Liver (tissue), 3 donors: ENCODE results near the gene GPC3.

ENCODE experiments used
- CTCF ChIP-seq: fragments of 150-350 bp; IDR thresholded peaks from 2 replicates; pipeline ENCODE4 v1.5.1; 2017; ENCODE audit warnings: improper control_type of control experiment, low read depth, low read length; ENCODE audit not compliant: missing input control
- EGR1 ChIP-seq, 2 donors: IDR thresholded peaks; 2 replicates each; pipeline ENCODE4 v1.6.1; 2016 to 2018; ENCODE audit warnings: antibody characterized with exemption in 2 of 2, low read depth in 2 of 2
- GABPA ChIP-seq, 2 donors: IDR thresholded peaks in 1 of 2; conservative IDR thresholded peaks in 1 of 2; 2 replicates each; pipeline ENCODE4 v1.6.1; 2016; ENCODE audit warnings: antibody characterized with exemption in 2 of 2, mild to moderate bottlenecking in 1 of 2, moderate library complexity in 1 of 2
- JUND ChIP-seq, 2 donors: IDR thresholded peaks; 2 replicates each; pipeline ENCODE4 v1.6.1; 2016; ENCODE audit warnings: antibody characterized with exemption in 2 of 2
- RAD21 ChIP-seq, 2 donors: IDR thresholded peaks; 2 replicates each; pipeline ENCODE4 v1.6.1; 2016; ENCODE audit warnings: antibody characterized with exemption in 2 of 2, mild to moderate bottlenecking in 2 of 2
- SP1 ChIP-seq: IDR thresholded peaks from 2 replicates; pipeline ENCODE4 v1.6.1; 2018; ENCODE audit warnings: antibody characterized with exemption, mild to moderate bottlenecking
- TAF1 ChIP-seq: conservative IDR thresholded peaks from 2 replicates; pipeline ENCODE4 v1.6.1; 2016; ENCODE audit warnings: antibody characterized with exemption, mild to moderate bottlenecking
- YY1 ChIP-seq: IDR thresholded peaks from 2 replicates; pipeline ENCODE4 v1.6.1; 2016; ENCODE audit warnings: antibody characterized with exemption, mild to moderate bottlenecking
- TF ChIP-seq, protein P1 (sequence below): IDR thresholded peaks from 2 replicates; pipeline ENCODE4 v1.6.1; 2016; ENCODE audit warnings: antibody characterized with exemption, mild to moderate bottlenecking
- TF ChIP-seq, protein P2 (sequence below): IDR thresholded peaks from 2 replicates; pipeline ENCODE4 v1.6.1; 2016; ENCODE audit warnings: antibody characterized with exemption
- TF ChIP-seq, protein P3 (sequence below): IDR thresholded peaks from 2 replicates; pipeline ENCODE4 v1.6.1; 2016; ENCODE audit warnings: antibody characterized with exemption
- donor health status: healthy.
- donor health status: healthy.

GRCh38 chrX:133926809-133927208 is 58.6 kb downstream of the GPC3 start:
- TF ChIP-seq CTCF (no peak), YY1 (no peak), SP1 (no peak), TAF1 (no peak), RAD21 (IDR thresholded peaks at IDR 0.05) (no peak), JUND (IDR thresholded peaks at IDR 0.05) (no peak), GABPA (IDR thresholded peaks at IDR 0.05 in 1 of 2, conservative IDR thresholded peaks at IDR 0.05 in 1 of 2) (no peak), EGR1 (IDR thresholded peaks at IDR 0.05; ENCODE audit: low read depth in 2 of 2) (no peak)
- TF ChIP-seq, protein P1, sequence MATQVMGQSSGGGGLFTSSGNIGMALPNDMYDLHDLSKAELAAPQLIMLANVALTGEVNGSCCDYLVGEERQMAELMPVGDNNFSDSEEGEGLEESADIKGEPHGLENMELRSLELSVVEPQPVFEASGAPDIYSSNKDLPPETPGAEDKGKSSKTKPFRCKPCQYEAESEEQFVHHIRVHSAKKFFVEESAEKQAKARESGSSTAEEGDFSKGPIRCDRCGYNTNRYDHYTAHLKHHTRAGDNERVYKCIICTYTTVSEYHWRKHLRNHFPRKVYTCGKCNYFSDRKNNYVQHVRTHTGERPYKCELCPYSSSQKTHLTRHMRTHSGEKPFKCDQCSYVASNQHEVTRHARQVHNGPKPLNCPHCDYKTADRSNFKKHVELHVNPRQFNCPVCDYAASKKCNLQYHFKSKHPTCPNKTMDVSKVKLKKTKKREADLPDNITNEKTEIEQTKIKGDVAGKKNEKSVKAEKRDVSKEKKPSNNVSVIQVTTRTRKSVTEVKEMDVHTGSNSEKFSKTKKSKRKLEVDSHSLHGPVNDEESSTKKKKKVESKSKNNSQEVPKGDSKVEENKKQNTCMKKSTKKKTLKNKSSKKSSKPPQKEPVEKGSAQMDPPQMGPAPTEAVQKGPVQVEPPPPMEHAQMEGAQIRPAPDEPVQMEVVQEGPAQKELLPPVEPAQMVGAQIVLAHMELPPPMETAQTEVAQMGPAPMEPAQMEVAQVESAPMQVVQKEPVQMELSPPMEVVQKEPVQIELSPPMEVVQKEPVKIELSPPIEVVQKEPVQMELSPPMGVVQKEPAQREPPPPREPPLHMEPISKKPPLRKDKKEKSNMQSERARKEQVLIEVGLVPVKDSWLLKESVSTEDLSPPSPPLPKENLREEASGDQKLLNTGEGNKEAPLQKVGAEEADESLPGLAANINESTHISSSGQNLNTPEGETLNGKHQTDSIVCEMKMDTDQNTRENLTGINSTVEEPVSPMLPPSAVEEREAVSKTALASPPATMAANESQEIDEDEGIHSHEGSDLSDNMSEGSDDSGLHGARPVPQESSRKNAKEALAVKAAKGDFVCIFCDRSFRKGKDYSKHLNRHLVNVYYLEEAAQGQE, result no peak
- TF ChIP-seq, protein P2, sequence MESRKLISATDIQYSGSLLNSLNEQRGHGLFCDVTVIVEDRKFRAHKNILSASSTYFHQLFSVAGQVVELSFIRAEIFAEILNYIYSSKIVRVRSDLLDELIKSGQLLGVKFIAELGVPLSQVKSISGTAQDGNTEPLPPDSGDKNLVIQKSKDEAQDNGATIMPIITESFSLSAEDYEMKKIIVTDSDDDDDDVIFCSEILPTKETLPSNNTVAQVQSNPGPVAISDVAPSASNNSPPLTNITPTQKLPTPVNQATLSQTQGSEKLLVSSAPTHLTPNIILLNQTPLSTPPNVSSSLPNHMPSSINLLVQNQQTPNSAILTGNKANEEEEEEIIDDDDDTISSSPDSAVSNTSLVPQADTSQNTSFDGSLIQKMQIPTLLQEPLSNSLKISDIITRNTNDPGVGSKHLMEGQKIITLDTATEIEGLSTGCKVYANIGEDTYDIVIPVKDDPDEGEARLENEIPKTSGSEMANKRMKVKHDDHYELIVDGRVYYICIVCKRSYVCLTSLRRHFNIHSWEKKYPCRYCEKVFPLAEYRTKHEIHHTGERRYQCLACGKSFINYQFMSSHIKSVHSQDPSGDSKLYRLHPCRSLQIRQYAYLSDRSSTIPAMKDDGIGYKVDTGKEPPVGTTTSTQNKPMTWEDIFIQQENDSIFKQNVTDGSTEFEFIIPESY, result no peak
- TF ChIP-seq, protein P3, sequence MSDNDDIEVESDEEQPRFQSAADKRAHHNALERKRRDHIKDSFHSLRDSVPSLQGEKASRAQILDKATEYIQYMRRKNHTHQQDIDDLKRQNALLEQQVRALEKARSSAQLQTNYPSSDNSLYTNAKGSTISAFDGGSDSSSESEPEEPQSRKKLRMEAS, result no peak
